Right atrium auricular region (tissue), 2 donors: ENCODE measurements around the gene CCDC43. TPM values are rescaled to one million over a fixed set of nuclear protein-coding genes. Genes with fewer than 3 reads are reported as not detected.
"Not testable (repeated sequence)": the region's sequence is repeated elsewhere in the genome, so short reads cannot be mapped to it uniquely, and the experiment has no call there.

Source experiments
- DNase-seq: peaks from one replicate; pipeline ENCODE4 v3.0.0-alpha.2; 2019; ENCODE audit warnings: low spot score
- H3K27ac ChIP-seq, 2 donors: fragments of 200-600 bp; sonication (generic); 1 replicate in 1 of 2; 2 replicates in 1 of 2; pipeline ENCODE4 v1.5.1; 2016 to 2019
- H3K27me3 ChIP-seq, 2 donors: fragments of 200-600 bp; sonication (generic); one replicate each; pipeline versions ENCODE4 v1.5.1 to v1.6.0; 2017 to 2019
- H3K36me3 ChIP-seq: fragments of 200-600 bp; sonication (generic); one replicate; pipeline ENCODE4 v1.5.1; 2016
- H3K4me1 ChIP-seq, 2 donors: fragments of 200-600 bp; sonication (generic); one replicate each; pipeline versions ENCODE4 v1.5.1 to v1.6.0; 2017 to 2019
- H3K4me3 ChIP-seq, 2 donors: fragments of 200-600 bp; sonication (generic); 1 replicate in 1 of 2; 2 replicates in 1 of 2; pipeline ENCODE4 v1.5.1; 2017 to 2019; ENCODE audit warnings: mild to moderate bottlenecking in 1 of 2, moderate library complexity in 1 of 2
- H3K9me3 ChIP-seq, 2 donors: fragments of 200-600 bp; sonication (generic); one replicate each; pipeline ENCODE4 v1.5.1; 2019
- total RNA-seq, 2 donors: library from RNA; depleted of rRNA; stranded (reverse); fragments of >200 nt; gene quantifications; one replicate each; pipeline ENCODE4 v1.1.0, GENCODE V29; 2016
- TF ChIP-seq, protein P1 (sequence below), 2 donors: fragments of 200-600 bp; sonication (generic); IDR thresholded peaks; one replicate each; pipeline ENCODE4 v1.5.1; 2019; ENCODE audit warnings: antibody characterized with exemption in 2 of 2

CCDC43 gene
- total RNA-seq, 2 donors from 2014 or later = 18.8 to 26.7 TPM

- Histone ChIP-seq H3K36me3 (no peaks in the 10 kb centered on the region), H3K9me3 (no peaks in the 10 kb centered on the region), H3K27me3 (no peaks in the 10 kb centered on the region), H3K27ac (peak overlapping the region; percentile 82), H3K4me1 (peaks cover 0 to 19% of the 10 kb centered on the region in 2 donors), H3K4me3 (peak overlapping the region; percentile 69 to 78)
- TF ChIP-seq, protein P1, sequence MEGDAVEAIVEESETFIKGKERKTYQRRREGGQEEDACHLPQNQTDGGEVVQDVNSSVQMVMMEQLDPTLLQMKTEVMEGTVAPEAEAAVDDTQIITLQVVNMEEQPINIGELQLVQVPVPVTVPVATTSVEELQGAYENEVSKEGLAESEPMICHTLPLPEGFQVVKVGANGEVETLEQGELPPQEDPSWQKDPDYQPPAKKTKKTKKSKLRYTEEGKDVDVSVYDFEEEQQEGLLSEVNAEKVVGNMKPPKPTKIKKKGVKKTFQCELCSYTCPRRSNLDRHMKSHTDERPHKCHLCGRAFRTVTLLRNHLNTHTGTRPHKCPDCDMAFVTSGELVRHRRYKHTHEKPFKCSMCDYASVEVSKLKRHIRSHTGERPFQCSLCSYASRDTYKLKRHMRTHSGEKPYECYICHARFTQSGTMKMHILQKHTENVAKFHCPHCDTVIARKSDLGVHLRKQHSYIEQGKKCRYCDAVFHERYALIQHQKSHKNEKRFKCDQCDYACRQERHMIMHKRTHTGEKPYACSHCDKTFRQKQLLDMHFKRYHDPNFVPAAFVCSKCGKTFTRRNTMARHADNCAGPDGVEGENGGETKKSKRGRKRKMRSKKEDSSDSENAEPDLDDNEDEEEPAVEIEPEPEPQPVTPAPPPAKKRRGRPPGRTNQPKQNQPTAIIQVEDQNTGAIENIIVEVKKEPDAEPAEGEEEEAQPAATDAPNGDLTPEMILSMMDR (IDR thresholded peaks at IDR 0.05) = no peak
- DNase-seq = no peak
These were observed 700 bp downstream of the CCDC43 start for GRCh38 chr17:44688675-44689476.

GRCh38 chr17:44688200-44688599 lies 1.4 kb downstream of the CCDC43 start:
- Histone ChIP-seq H3K27ac (no peak overlapping the region), H3K4me1 (peaks cover 0 to 19% of the 10 kb centered on the region in 2 donors), H3K4me3 (no peak overlapping the region), H3K36me3 (peaks cover 5% of the 10 kb centered on the region), H3K27me3 (no peaks in the 10 kb centered on the region), H3K9me3 (no peaks in the 10 kb centered on the region)
- DNase-seq = no peak
- TF ChIP-seq, protein P1 (IDR thresholded peaks at IDR 0.05) = no peak

DNA sequence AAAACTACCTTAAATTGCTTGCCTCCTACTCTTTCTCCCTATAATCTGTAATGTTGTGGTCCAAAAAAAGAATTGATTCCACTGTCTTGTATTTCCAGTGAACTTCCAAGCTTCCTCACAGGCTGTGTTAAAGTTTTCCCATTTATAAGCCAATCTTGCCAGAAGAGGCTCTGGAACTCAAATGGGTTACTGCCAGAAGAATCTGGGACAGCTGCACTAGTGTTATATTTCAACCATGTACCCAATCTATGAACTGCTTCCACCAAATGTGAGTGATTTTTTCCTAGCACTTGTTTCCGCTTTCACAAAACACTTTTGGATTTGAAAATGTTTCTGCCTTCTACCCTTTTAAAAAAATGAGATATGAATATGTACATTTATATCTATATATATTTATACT lies 1.8 kb downstream of the CCDC43 start:
- Histone ChIP-seq H3K27ac (no peak overlapping the region), H3K36me3 (peaks cover 9% of the 10 kb centered on the region), H3K9me3 (no peaks in the 10 kb centered on the region), H3K4me1 (peaks cover 0 to 19% of the 10 kb centered on the region in 2 donors), H3K4me3 (no peak overlapping the region), H3K27me3 (no peaks in the 10 kb centered on the region)
- no peak for DNase-seq
- TF ChIP-seq, protein P1 (IDR thresholded peaks at IDR 0.05) = no peak

- not testable (repeated sequence) for H3K4me1 ChIP-seq, H3K9me3 ChIP-seq, H3K27me3 ChIP-seq, DNase-seq, H3K27ac ChIP-seq, H3K4me3 ChIP-seq
- H3K36me3 ChIP-seq = peaks cover 40% of the 10 kb centered on the region
These were observed 6.3 kb downstream of the CCDC43 start for GRCh38 chr17:44683303-44683702.

- no peaks in the 10 kb centered on the region for H3K9me3 ChIP-seq
- no peaks in the 10 kb centered on the region for H3K4me1 ChIP-seq
- DNase-seq = no peak
- H3K27me3 ChIP-seq = no peaks in the 10 kb centered on the region
- no peak overlapping the region for H3K27ac ChIP-seq
- no peak overlapping the region for H3K4me3 ChIP-seq
- TF ChIP-seq, protein P1 (IDR thresholded peaks at IDR 0.05) = no peak
- peaks cover 26% of the 10 kb centered on the region for H3K36me3 ChIP-seq
These were observed 12.4 kb downstream of the CCDC43 start for GRCh38 chr17:44677136-44677535.

DNA sequence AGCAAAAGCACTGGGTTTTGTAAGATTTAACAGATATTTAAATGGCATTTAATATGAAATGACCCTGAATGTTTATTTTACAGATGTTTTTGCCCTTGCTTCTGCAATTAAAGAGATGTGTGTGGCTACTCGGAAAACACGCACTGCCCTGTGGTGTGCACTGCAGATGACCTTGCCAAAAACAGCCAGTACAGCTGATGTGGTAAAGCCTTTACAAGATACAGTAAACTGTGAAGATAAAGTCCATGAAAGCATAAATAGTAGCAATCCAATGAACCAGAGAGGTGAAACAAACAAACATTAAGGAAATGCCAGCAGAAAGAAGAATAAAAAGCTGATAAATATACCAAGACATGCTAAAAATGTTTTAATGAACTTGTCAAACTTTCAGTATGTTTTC lies 15.7 kb downstream of the CCDC43 start:
- H3K36me3 ChIP-seq = peaks cover 7% of the 10 kb centered on the region
- no peaks in the 10 kb centered on the region for H3K9me3 ChIP-seq
- DNase-seq = no peak
- no peaks in the 10 kb centered on the region for H3K4me1 ChIP-seq
- no peak overlapping the region for H3K4me3 ChIP-seq
- no peak overlapping the region for H3K27ac ChIP-seq
- TF ChIP-seq, protein P1 (IDR thresholded peaks at IDR 0.05) = no peak
- no peaks in the 10 kb centered on the region for H3K27me3 ChIP-seq
